Measurements from ENCODE around the gene HEMK1.

GRCh38 chr3:50586763-50587070, 17.4 kb downstream of the HEMK1 start:
- TF ChIP-seq CTCF (IDR thresholded peaks at IDR 0.05) (no peak), POLR2A (IDR thresholded peaks at IDR 0.05) (no peak)

Data from esophagus squamous epithelium (tissue), 4 donors.